ENCODE results near the gene NUP62.
"Not testable (repeated sequence)": the region's sequence is repeated elsewhere in the genome, so short reads cannot be mapped to it uniquely, and the experiment has no call there.

Gene NUP62

GRCh38 chr19:49972841-49973240, 43.5 kb upstream of the NUP62 start:
- no peak for DNase-seq (ENCODE audit: low read depth)
- TF ChIP-seq CTCF (IDR thresholded peaks at IDR 0.05; ENCODE audit: low read length, missing control alignments): no peak
- H3K4me3 ChIP-seq (replicated peaks; ENCODE audit: low read depth, low read length): no peak overlapping the region

GRCh38 chr19:49971991-49972411, 42.7 kb upstream of the NUP62 start:
- no peak overlapping the region for H3K4me3 ChIP-seq (replicated peaks; ENCODE audit: low read depth, low read length)
- no peak for TF ChIP-seq CTCF (IDR thresholded peaks at IDR 0.05; ENCODE audit: low read length, missing control alignments)
- DNase-seq (ENCODE audit: low read depth): no peak

- DNase-seq (ENCODE audit: low read depth): not testable (repeated sequence)
These were observed 40.1 kb upstream of the NUP62 start for GRCh38 chr19:49969355-49969754.

GRCh38 chr19:49968279-49968922, 39.1 kb upstream of the NUP62 start:
- H3K4me3 ChIP-seq (replicated peaks; ENCODE audit: low read depth, low read length): no peak overlapping the region
- no peak for DNase-seq (ENCODE audit: low read depth)
- TF ChIP-seq CTCF (IDR thresholded peaks at IDR 0.05; ENCODE audit: low read length, missing control alignments): no peak

More at GRCh38 chr19:49969355-49969754, 40.1 kb upstream of the NUP62 start:
- not testable (repeated sequence) for H3K4me3 ChIP-seq (replicated peaks; ENCODE audit: low read depth, low read length)

- H3K4me3 ChIP-seq (replicated peaks; ENCODE audit: low read depth, low read length); DNase-seq (ENCODE audit: low read depth): not testable (repeated sequence)
These were observed 31.7 kb upstream of the NUP62 start, which contains the start of gene SIGLEC11 for GRCh38 chr19:49960980-49961379. TSS of gene SIGLEC11 (minus strand) at chr19:49961172. CDS start at chr19:49961081, 91 bp downstream.

GRCh38 chr19:49959892-49960291, 30.6 kb upstream of the NUP62 start:
- not testable (repeated sequence) for DNase-seq (ENCODE audit: low read depth)

GRCh38 chr19:49958596-49958995, 29.3 kb upstream of the NUP62 start:
- not testable (repeated sequence) for H3K4me3 ChIP-seq (replicated peaks; ENCODE audit: low read depth, low read length); DNase-seq (ENCODE audit: low read depth)

More at GRCh38 chr19:49959892-49960291, 30.6 kb upstream of the NUP62 start:
- H3K4me3 ChIP-seq (replicated peaks; ENCODE audit: low read depth, low read length): not testable (repeated sequence)

- not testable (repeated sequence) for DNase-seq (ENCODE audit: low read depth)
These were observed 28.8 kb upstream of the NUP62 start for GRCh38 chr19:49958144-49958543.

GRCh38 chr19:49957262-49957915, 28.1 kb upstream of the NUP62 start:
- no peak for DNase-seq (ENCODE audit: low read depth)
- TF ChIP-seq CTCF (IDR thresholded peaks at IDR 0.05; ENCODE audit: low read length, missing control alignments): no peak
- H3K4me3 ChIP-seq (replicated peaks; ENCODE audit: low read depth, low read length): no peak overlapping the region

More at GRCh38 chr19:49958144-49958543, 28.8 kb upstream of the NUP62 start:
- not testable (repeated sequence) for H3K4me3 ChIP-seq (replicated peaks; ENCODE audit: low read depth, low read length)

Measured in fibroblast of pulmonary artery (primary cell).